Activated CD4-positive, alpha-beta T cell treated with anti-CD3 and anti-CD28 coated beads, Interleukin-2, Interleukin-4, amounts not matched to agents 100 ng/mL and 50 ng/mL, durations not matched to agents 16 hours and 8 hours (primary cell): ENCODE results near the gene CDK2AP2.
A peak's percentile ranks its signal among the peaks of the same experiment; 100 is the strongest.
"Not testable (repeated sequence)": the region's sequence is repeated elsewhere in the genome, so short reads cannot be mapped to it uniquely, and the experiment has no call there.

ENCODE experiments used
- DNase-seq: peaks from one replicate; pipeline ENCODE4 v3.0.0-alpha.2; 2020; ENCODE audit warnings: low spot score

CDK2AP2 gene

GRCh38 chr11:67466367-67466766 lies 41.6 kb downstream of the CDK2AP2 start:
- no peak for DNase-seq

- DNase-seq = not testable (repeated sequence)
Observed at GRCh38 chr11:67465530-67465929, 42.4 kb downstream of the CDK2AP2 start.

- DNase-seq = no peak
Observed at GRCh38 chr11:67465189-67465510, 42.8 kb downstream of the CDK2AP2 start.

GRCh38 chr11:67464411-67465188 lies 43.4 kb downstream of the CDK2AP2 start:
- DNase-seq = peak; percentile 96

DNA sequence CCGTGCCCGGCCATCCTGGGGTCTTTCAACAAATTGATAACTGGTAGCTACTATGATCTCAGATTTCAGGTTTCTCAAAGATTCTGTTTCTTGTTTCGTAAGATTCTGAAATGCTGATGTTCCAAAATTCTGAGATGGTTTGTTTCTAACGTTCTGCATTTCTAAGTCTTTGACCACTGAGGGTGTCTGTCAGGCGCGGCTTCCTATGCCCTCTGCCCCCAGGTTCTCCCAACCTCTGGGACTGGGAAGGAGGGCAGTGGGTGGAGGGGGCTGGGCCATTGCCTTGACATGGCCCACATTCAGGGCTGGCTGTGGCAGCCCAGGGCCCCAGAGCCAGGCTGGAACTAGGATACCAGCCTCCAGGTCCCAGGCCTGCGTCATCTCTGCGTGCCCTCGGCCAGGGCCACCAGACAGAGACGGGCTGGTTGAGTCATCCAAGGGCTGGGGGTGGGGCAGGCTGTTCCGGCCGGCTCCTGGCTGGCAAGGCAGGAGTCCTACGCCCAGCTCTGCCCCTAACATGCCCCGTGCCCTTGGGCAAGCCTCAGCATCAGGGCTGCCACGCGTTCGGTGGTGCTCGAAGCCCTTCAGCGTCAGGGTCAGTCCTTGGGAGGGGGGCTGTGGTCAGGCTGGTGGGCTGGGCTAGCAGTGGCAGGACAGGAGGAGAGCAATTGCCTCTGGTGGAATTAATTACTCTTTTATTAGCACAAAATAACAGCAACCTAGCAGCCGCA lies 44.1 kb downstream of the CDK2AP2 start:
- DNase-seq = no peak

DNA sequence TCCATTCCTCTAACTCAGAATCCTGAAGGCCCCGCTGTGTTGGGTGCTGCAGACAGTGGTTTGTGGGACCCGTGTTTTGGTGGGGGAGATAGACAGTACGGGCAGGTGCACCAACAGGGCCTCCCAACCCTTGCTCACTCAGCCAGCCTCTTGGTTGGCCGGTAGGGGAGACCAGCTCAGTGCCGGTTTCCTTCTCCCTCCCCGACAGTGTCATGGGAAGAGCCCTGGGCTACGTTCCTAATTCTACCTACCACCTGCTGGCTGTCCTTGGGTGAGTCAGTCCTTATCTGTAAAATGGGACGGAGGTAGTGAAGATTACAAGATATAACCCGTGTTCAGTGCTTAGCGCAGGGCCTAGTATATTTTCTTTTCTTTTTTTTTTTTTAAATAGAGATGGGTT lies 44.8 kb downstream of the CDK2AP2 start:
- no peak for DNase-seq

DNA sequence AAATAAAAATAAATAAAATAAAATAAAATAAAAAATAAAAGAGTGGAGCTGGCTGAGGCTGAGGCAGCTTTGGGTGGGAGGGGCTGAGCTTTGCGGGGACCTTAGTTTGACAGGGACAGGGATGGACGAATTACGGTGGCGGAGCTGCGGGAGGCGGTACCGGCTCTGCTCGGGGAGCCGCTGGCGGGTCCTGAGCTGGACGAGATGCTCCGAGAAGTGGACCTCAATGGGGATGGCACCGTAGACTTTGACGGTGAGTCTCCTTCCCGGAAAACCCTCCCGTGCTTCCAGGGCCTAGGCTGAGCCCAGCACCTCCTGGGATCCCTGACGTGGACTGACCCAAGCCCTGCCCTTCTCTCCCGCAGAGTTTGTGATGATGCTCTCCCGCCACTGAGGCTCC lies 49.7 kb downstream of the CDK2AP2 start:
- DNase-seq = no peak

DNA sequence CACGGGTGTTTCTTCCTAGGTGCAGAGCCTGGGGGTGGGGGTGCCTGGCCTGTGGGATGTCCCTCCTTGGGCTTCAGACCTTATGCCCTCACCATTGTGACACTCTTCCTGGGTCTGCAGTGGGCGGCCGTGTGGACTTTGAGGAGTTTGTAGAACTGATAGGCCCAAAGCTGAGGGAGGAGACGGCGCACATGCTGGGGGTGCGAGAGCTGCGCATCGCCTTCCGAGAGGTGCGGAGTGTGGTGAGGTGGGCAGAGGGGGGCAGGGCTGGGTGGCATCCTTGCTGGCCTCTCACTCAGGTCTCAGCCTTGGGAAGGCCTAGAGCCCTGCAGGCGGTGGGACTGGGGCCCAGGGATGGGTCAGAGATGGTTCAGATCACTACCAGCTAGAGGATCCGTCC lies 50.5 kb downstream of the CDK2AP2 start:
- no peak for DNase-seq
